GM10248 (cell line): ENCODE data around the gene TTPAL.
"Not testable (repeated sequence)": the region's sequence is repeated elsewhere in the genome, so short reads cannot be mapped to it uniquely, and the experiment has no call there.

Experiments
- CTCF ChIA-PET: fragments of 300-600 bp; sonication (Branson Sonifier 250); formaldehyde crosslinking; extraction: SDS; loops from one replicate; lab custom pipeline; 2021; ENCODE audit warnings: antibody characterized with exemption; lab: Yijun Ruan, JAX
- POLR2A ChIA-PET: fragments of 350-650 bp; sonication (Branson Sonifier 250); formaldehyde crosslinking; extraction: SDS; loops from one replicate; lab custom pipeline; 2020; ENCODE audit warnings: antibody characterized with exemption; lab: Yijun Ruan, JAX
- DNase-seq: peaks from one replicate; pipeline ENCODE4 v3.0.0; 2012; ENCODE audit errors: extremely low spot score
- CTCF ChIP-seq: IDR thresholded peaks from 2 replicates; pipeline ENCODE4 v1.5.1; 2012; ENCODE audit warnings: mild to moderate bottlenecking, low read depth; ENCODE audit errors: extremely low read depth, missing control alignments, control extremely low read depth

Gene TTPAL

GRCh38 chr20:44465001-44465560 is 10.6 kb upstream of the TTPAL start:
- no peak for DNase-seq
- no peak for TF ChIP-seq CTCF
- POLR2A ChIA-PET = no interaction called here
- CTCF ChIA-PET = no interaction called here

- POLR2A ChIA-PET = no interaction called here
- TF ChIP-seq CTCF = no peak
- DNase-seq = no peak
- CTCF ChIA-PET = no interaction called here
These were observed 8.3 kb upstream of the TTPAL start for GRCh38 chr20:44467289-44467883.

- ChIA-PET POLR2A (no interaction called here), CTCF (interaction anchor here (1.3 kb wide), 1 partner anchor 140 kb away, joined by 3 read pairs; no protein-coding TSS in a partner anchor)
- TF ChIP-seq CTCF = no peak
- no peak for DNase-seq
These were observed 7.5 kb upstream of the TTPAL start for GRCh38 chr20:44468044-44468782.

GRCh38 chr20:44470327-44470726 is 5.3 kb upstream of the TTPAL start:
- DNase-seq = no peak
- ChIA-PET POLR2A (no interaction called here), CTCF (interaction anchor here (0.8 to 2.7 kb wide), 7 partner anchors 9 to 256 kb away, joined by 3 to 7 read pairs (median 3); no protein-coding TSS in a partner anchor)
- no peak for TF ChIP-seq CTCF

- no peak for DNase-seq
- no peak for TF ChIP-seq CTCF
- POLR2A ChIA-PET = no interaction called here
These were observed 4.2 kb upstream of the TTPAL start for GRCh38 chr20:44471481-44471882.

GRCh38 chr20:44472283-44472682 is 3.4 kb upstream of the TTPAL start:
- CTCF ChIA-PET = interaction anchor here (1.0 to 2.5 kb wide), 5 partner anchors 18 to 211 kb away, joined by 3 to 14 read pairs (median 4); no protein-coding TSS in a partner anchor

More at GRCh38 chr20:44471481-44471882, 4.2 kb upstream of the TTPAL start:
- CTCF ChIA-PET = interaction anchor here (0.8 to 2.7 kb wide), 9 partner anchors 10 to 257 kb away, joined by 3 to 14 read pairs (median 4); no protein-coding TSS in a partner anchor

More at GRCh38 chr20:44472283-44472682, 3.4 kb upstream of the TTPAL start:
- DNase-seq, POLR2A ChIA-PET: not testable (repeated sequence)
